HEK293 (cell line): ENCODE data around the gene TBXA2R.

Experiments
- ELK4 ChIP-seq: IDR thresholded peaks from 2 replicates; pipeline ENCODE4 v1.6.1; 2011; ENCODE audit warnings: mild to moderate bottlenecking, low read depth, low read length, borderline replicate concordance
- FEZF1 ChIP-seq: fragments of 450-650 bp; formaldehyde crosslinking; IDR thresholded peaks from 2 replicates; pipeline ENCODE4 v1.5.1; 2016; ENCODE audit warnings: missing biosample characterization, missing genetic modification characterization
- KLF8 ChIP-seq: fragments of 450-650 bp; formaldehyde crosslinking; IDR thresholded peaks from 2 replicates; pipeline ENCODE4 v1.5.1; 2016; ENCODE audit warnings: missing biosample characterization, missing genetic modification characterization
- MYNN ChIP-seq: fragments of 450-650 bp; formaldehyde crosslinking; IDR thresholded peaks from 2 replicates; pipeline ENCODE4 v1.5.1; 2016; ENCODE audit warnings: missing biosample characterization, missing genetic modification characterization, borderline replicate concordance
- SALL2 ChIP-seq: fragments of 450-650 bp; formaldehyde crosslinking; IDR thresholded peaks from 2 replicates; pipeline ENCODE4 v1.5.0; 2017; ENCODE audit warnings: missing biosample characterization, mild to moderate bottlenecking, missing genetic modification characterization, borderline replicate concordance
- SETDB1 ChIP-seq: IDR thresholded peaks from one replicate; pipeline ENCODE4 v1.6.1; 2017; ENCODE audit warnings: mild to moderate bottlenecking, low read length, moderate library complexity, mixed read lengths; ENCODE audit not compliant: insufficient read length
- SP2 ChIP-seq: fragments of 450-650 bp; formaldehyde crosslinking; IDR thresholded peaks from 2 replicates; pipeline ENCODE4 v1.5.1; 2016; ENCODE audit warnings: missing biosample characterization, missing genetic modification characterization
- TSHZ1 ChIP-seq: fragments of 450-650 bp; formaldehyde crosslinking; IDR thresholded peaks from 2 replicates; pipeline ENCODE4 v1.5.1; 2016; ENCODE audit warnings: missing biosample characterization, missing genetic modification characterization, borderline replicate concordance
- ZFHX2 ChIP-seq: fragments of 450-650 bp; formaldehyde crosslinking; conservative IDR thresholded peaks from 2 replicates; pipeline ENCODE4 v1.5.1; 2016; ENCODE audit warnings: missing biosample characterization, missing genetic modification characterization
- ZFP69B ChIP-seq: fragments of 450-650 bp; formaldehyde crosslinking; IDR thresholded peaks from 2 replicates; pipeline ENCODE4 v1.5.1; 2016; ENCODE audit warnings: missing biosample characterization, missing genetic modification characterization
- ZIC2 ChIP-seq: fragments of 450-650 bp; formaldehyde crosslinking; IDR thresholded peaks from 2 replicates; pipeline ENCODE4 v1.5.1; 2016; ENCODE audit warnings: missing biosample characterization, missing genetic modification characterization
- ZNF16 ChIP-seq: fragments of 450-650 bp; formaldehyde crosslinking; IDR thresholded peaks from 2 replicates; pipeline ENCODE4 v1.5.1; 2016; ENCODE audit warnings: low read depth, missing biosample characterization, missing genetic modification characterization
- ZNF174 ChIP-seq: fragments of 450-650 bp; formaldehyde crosslinking; IDR thresholded peaks from 2 replicates; pipeline ENCODE4 v1.5.0; 2017; ENCODE audit warnings: missing biosample characterization, mild to moderate bottlenecking, missing genetic modification characterization
- ZNF2 ChIP-seq: fragments of 450-650 bp; formaldehyde crosslinking; IDR thresholded peaks from 2 replicates; pipeline ENCODE4 v1.5.1; 2016; ENCODE audit warnings: missing biosample characterization, missing genetic modification characterization
- ZNF202 ChIP-seq: fragments of 450-650 bp; formaldehyde crosslinking; IDR thresholded peaks from 2 replicates; pipeline ENCODE4 v1.5.1; 2016; ENCODE audit warnings: missing biosample characterization, missing genetic modification characterization, borderline replicate concordance
- ZNF266 ChIP-seq: fragments of 450-650 bp; formaldehyde crosslinking; IDR thresholded peaks from 2 replicates; pipeline ENCODE4 v1.5.1; 2016; ENCODE audit warnings: missing biosample characterization, missing genetic modification characterization, low read depth
- ZNF302 ChIP-seq: fragments of 450-650 bp; formaldehyde crosslinking; IDR thresholded peaks from 2 replicates; pipeline ENCODE4 v1.5.1; 2016; ENCODE audit warnings: missing biosample characterization, missing genetic modification characterization, low read depth
- ZNF398 ChIP-seq: fragments of 450-650 bp; formaldehyde crosslinking; IDR thresholded peaks from 2 replicates; pipeline ENCODE4 v1.5.1; 2017; ENCODE audit warnings: missing biosample characterization, missing genetic modification characterization
- ZNF426 ChIP-seq: fragments of 450-650 bp; formaldehyde crosslinking; IDR thresholded peaks from 2 replicates; pipeline ENCODE4 v1.5.1; 2017; ENCODE audit warnings: missing biosample characterization, missing genetic modification characterization, mild to moderate bottlenecking, inconsistent platforms, moderate library complexity
- ZNF48 ChIP-seq: fragments of 450-650 bp; formaldehyde crosslinking; IDR thresholded peaks from 2 replicates; pipeline ENCODE4 v1.5.1; 2016; ENCODE audit warnings: missing biosample characterization, missing genetic modification characterization
- ZNF548 ChIP-seq: fragments of 450-650 bp; formaldehyde crosslinking; IDR thresholded peaks from 2 replicates; pipeline ENCODE4 v1.5.1; 2016; ENCODE audit warnings: missing biosample characterization, missing genetic modification characterization
- ZNF654 ChIP-seq: fragments of 450-650 bp; formaldehyde crosslinking; IDR thresholded peaks from 2 replicates; pipeline ENCODE4 v1.5.1; 2016; ENCODE audit warnings: low read depth, missing biosample characterization, missing genetic modification characterization
- ZNF670 ChIP-seq: fragments of 450-650 bp; formaldehyde crosslinking; IDR thresholded peaks from 2 replicates; pipeline ENCODE4 v1.5.1; 2016; ENCODE audit warnings: missing biosample characterization, missing genetic modification characterization, low read depth
- ZNF768 ChIP-seq: fragments of 450-650 bp; formaldehyde crosslinking; IDR thresholded peaks from 2 replicates; pipeline ENCODE4 v1.5.1; 2018; ENCODE audit warnings: missing biosample characterization, mild to moderate bottlenecking, missing genetic modification characterization
- ZNF837 ChIP-seq: fragments of 450-650 bp; formaldehyde crosslinking; IDR thresholded peaks from 2 replicates; pipeline ENCODE4 v1.5.1; 2016; ENCODE audit warnings: missing biosample characterization, missing genetic modification characterization
- ZSCAN30 ChIP-seq: fragments of 450-650 bp; IDR thresholded peaks from 2 replicates; pipeline ENCODE4 v1.5.1; 2018; ENCODE audit warnings: missing biosample characterization, mild to moderate bottlenecking, missing genetic modification characterization, moderate library complexity
- ZSCAN5A ChIP-seq: fragments of 450-650 bp; formaldehyde crosslinking; IDR thresholded peaks from 2 replicates; pipeline ENCODE4 v1.5.1; 2016; ENCODE audit warnings: missing biosample characterization, missing genetic modification characterization
- TF ChIP-seq, protein P1 (sequence below): fragments of 450-650 bp; formaldehyde crosslinking; IDR thresholded peaks from 2 replicates; pipeline ENCODE4 v1.5.1; 2016; ENCODE audit warnings: missing biosample characterization, missing genetic modification characterization
- TF ChIP-seq, protein P2 (sequence below): fragments of 450-650 bp; formaldehyde crosslinking; IDR thresholded peaks from 2 replicates; pipeline ENCODE4 v1.5.1; 2016; ENCODE audit warnings: missing biosample characterization, missing genetic modification characterization

Gene TBXA2R

GRCh38 chr19:3557461-3558248 lies 49.0 kb downstream of the TBXA2R start, which contains the start of gene MFSD12 (continued):
- TF ChIP-seq ZNF302 (tag by site-specific recombination) (no peak), ZNF670 (no peak), ZIC2 (tag by site-specific recombination) (peak; percentile 58; the same call in 1 of the 2 replicates), SALL2 (tag by site-specific recombination) (no peak), ZNF548 (tag by site-specific recombination) (no peak), ZNF426 (tag by site-specific recombination) (no peak), ZSCAN30 (tag by site-specific recombination) (no peak; the same call in 1 of the 2 replicates), MYNN (no peak), SETDB1 (no peak), ZNF768 (no peak), ZNF2 (0 out of 2 replicates have a peak, but pooled peaks have one; percentile 11), ZNF48 (no peak), TSHZ1 (tag by site-specific recombination) (peak; percentile 60; the same call in 1 of the 2 replicates), ZNF654 (tag by site-specific recombination) (no peak), ZSCAN5A (tag by site-specific recombination) (peak; percentile 88; the same call in 1 of the 2 replicates), FEZF1 (tag by site-specific recombination) (peak; percentile 61), ZNF16 (tag by site-specific recombination) (no peak), SP2 (peak; percentile 95), ZNF837 (tag by site-specific recombination) (no peak), KLF8 (tag by site-specific recombination) (peak; percentile 99), ZNF202 (tag by site-specific recombination) (no peak), ZNF398 (tag by site-specific recombination) (no peak), ZFHX2 (tag by site-specific recombination) (peak; percentile 74), ZNF174 (tag by site-specific recombination) (no peak), ZFP69B (peak; percentile 79), ELK4 (peak; percentile 81; the same call in 1 of the 2 replicates), ZNF266 (no peak)
- TF ChIP-seq, protein P1, sequence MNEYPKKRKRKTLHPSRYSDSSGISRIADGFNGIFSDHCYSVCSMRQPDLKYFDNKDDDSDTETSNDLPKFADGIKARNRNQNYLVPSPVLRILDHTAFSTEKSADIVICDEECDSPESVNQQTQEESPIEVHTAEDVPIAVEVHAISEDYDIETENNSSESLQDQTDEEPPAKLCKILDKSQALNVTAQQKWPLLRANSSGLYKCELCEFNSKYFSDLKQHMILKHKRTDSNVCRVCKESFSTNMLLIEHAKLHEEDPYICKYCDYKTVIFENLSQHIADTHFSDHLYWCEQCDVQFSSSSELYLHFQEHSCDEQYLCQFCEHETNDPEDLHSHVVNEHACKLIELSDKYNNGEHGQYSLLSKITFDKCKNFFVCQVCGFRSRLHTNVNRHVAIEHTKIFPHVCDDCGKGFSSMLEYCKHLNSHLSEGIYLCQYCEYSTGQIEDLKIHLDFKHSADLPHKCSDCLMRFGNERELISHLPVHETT, result no peak; the same call in none of the 2 replicates
- TF ChIP-seq, protein P2, sequence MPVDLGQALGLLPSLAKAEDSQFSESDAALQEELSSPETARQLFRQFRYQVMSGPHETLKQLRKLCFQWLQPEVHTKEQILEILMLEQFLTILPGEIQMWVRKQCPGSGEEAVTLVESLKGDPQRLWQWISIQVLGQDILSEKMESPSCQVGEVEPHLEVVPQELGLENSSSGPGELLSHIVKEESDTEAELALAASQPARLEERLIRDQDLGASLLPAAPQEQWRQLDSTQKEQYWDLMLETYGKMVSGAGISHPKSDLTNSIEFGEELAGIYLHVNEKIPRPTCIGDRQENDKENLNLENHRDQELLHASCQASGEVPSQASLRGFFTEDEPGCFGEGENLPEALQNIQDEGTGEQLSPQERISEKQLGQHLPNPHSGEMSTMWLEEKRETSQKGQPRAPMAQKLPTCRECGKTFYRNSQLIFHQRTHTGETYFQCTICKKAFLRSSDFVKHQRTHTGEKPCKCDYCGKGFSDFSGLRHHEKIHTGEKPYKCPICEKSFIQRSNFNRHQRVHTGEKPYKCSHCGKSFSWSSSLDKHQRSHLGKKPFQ, result no peak
